Activated T-helper 1 cell treated with Interleukin-2 at 50 U/mL for 16 hours (primary cell): Measurements from ENCODE around the gene CCDC187.

ENCODE experiments used
- DNase-seq: peaks from one replicate; pipeline ENCODE4 v3.0.0-alpha.2; 2020; ENCODE audit warnings: low read depth

The CCDC187 gene

GRCh38 chr9:136204838-136205706 lies 98.8 kb downstream of the CCDC187 start, which contains the start of gene LHX3:
Gene LHX3, minus strand, starts transcription at chr9:136205128. Its CDS starts 116 bp downstream, at chr9:136205012.
- no peak for DNase-seq

- DNase-seq: no peak
These were observed 99.6 kb downstream of the CCDC187 start for GRCh38 chr9:136204145-136204805.

GRCh38 chr9:136203408-136204144 lies 100.3 kb downstream of the CCDC187 start:
- DNase-seq: no peak

- DNase-seq: no peak
These were observed 101.2 kb downstream of the CCDC187 start for GRCh38 chr9:136202454-136203407.

GRCh38 chr9:136201609-136202453 lies 102.1 kb downstream of the CCDC187 start:
- DNase-seq: no peak

GRCh38 chr9:136201174-136201573 lies 102.7 kb downstream of the CCDC187 start:
- DNase-seq: no peak

- no peak for DNase-seq
These were observed 103.5 kb downstream of the CCDC187 start for GRCh38 chr9:136200424-136200823.
